H9 (cell line): Measurements from ENCODE around the gene CLIP1. TPM values are rescaled to one million over a fixed set of nuclear protein-coding genes. Genes with fewer than 3 reads are reported as not detected.

Source experiments
- DNase-seq: peaks from one replicate; pipeline ENCODE4 v3.0.0-alpha.2; 2017
- H2AFZ ChIP-seq: one replicate; pipeline ENCODE4 v1.6.1; 2013; ENCODE audit warnings: mild to moderate bottlenecking, low read length, control low read depth, moderate library complexity
- H2AK5ac ChIP-seq: 2 replicates; pipeline ENCODE4 v1.6.1; 2013; ENCODE audit warnings: low read length, control low read depth, mixed read lengths; ENCODE audit not compliant: insufficient read length
- H2BK120ac ChIP-seq: one replicate; pipeline ENCODE4 v1.6.1; 2013; ENCODE audit warnings: low read depth, mild to moderate bottlenecking, low read length, control low read depth, inconsistent platforms; ENCODE audit not compliant: poor library complexity, severe bottlenecking
- H2BK12ac ChIP-seq: 2 replicates; pipeline ENCODE4 v1.6.1; 2013; ENCODE audit warnings: low read length, control low read depth, mixed read lengths, low read depth; ENCODE audit not compliant: insufficient read length
- H2BK15ac ChIP-seq: 2 replicates; pipeline ENCODE4 v1.6.1; 2013; ENCODE audit warnings: low read depth, low read length, control low read depth
- H2BK20ac ChIP-seq: one replicate; pipeline ENCODE4 v1.6.1; 2013; ENCODE audit warnings: low read depth, mild to moderate bottlenecking, low read length, control low read depth, inconsistent platforms; ENCODE audit not compliant: poor library complexity, severe bottlenecking
- H2BK5ac ChIP-seq: 2 replicates; pipeline ENCODE4 v1.6.1; 2013; ENCODE audit warnings: low read length, control low read depth, mixed read lengths; ENCODE audit not compliant: insufficient read length
- H3K14ac ChIP-seq: 2 replicates; pipeline ENCODE4 v1.6.1; 2013; ENCODE audit warnings: low read length, control low read depth; ENCODE audit not compliant: insufficient read depth
- H3K18ac ChIP-seq: 2 replicates; pipeline ENCODE4 v1.6.1; 2013; ENCODE audit warnings: low read depth, mild to moderate bottlenecking, mixed read lengths, low read length, control low read depth; ENCODE audit not compliant: insufficient read length
- H3K23ac ChIP-seq: 2 replicates; pipeline ENCODE4 v1.6.1; 2013; ENCODE audit warnings: low read length, control low read depth, mixed read lengths, low read depth; ENCODE audit not compliant: insufficient read length
- H3K23me2 ChIP-seq: 2 replicates; pipeline ENCODE4 v1.6.1; 2013; ENCODE audit warnings: low read depth, mild to moderate bottlenecking, mixed read lengths, low read length, control low read depth; ENCODE audit not compliant: insufficient read length, poor library complexity, severe bottlenecking
- H3K27ac ChIP-seq: 2 replicates; pipeline ENCODE4 v1.5.1; 2013; ENCODE audit warnings: low read length, control low read depth, mixed read lengths, low read depth; ENCODE audit not compliant: insufficient read length
- H3K27me3 ChIP-seq: 2 replicates; pipeline ENCODE4 v1.6.1; 2013; ENCODE audit warnings: low read length, control low read depth, inconsistent platforms; ENCODE audit not compliant: insufficient read depth
- H3K4ac ChIP-seq: 2 replicates; pipeline ENCODE4 v1.6.1; 2013; ENCODE audit warnings: low read depth, mild to moderate bottlenecking, control low read depth, inconsistent platforms, low read length, moderate library complexity
- H3K4me1 ChIP-seq: 2 replicates; pipeline ENCODE4 v1.6.1; 2013; ENCODE audit warnings: low read length, control low read depth, inconsistent platforms; ENCODE audit not compliant: insufficient read depth
- H3K4me2 ChIP-seq: 2 replicates; pipeline ENCODE4 v1.6.1; 2013; ENCODE audit warnings: low read length, control low read depth, mixed read lengths; ENCODE audit not compliant: insufficient read length, insufficient read depth
- H3K56ac ChIP-seq: 2 replicates; pipeline ENCODE4 v1.6.1; 2013; ENCODE audit warnings: low read depth, mild to moderate bottlenecking, mixed read lengths, low read length, control low read depth; ENCODE audit not compliant: insufficient read length
- H3K79me1 ChIP-seq: 2 replicates; pipeline ENCODE4 v1.6.1; 2013; ENCODE audit warnings: low read depth, mild to moderate bottlenecking, moderate library complexity, low read length, control low read depth, inconsistent platforms; ENCODE audit not compliant: insufficient read depth, poor library complexity, severe bottlenecking
- H3K79me2 ChIP-seq: 2 replicates; pipeline ENCODE4 v1.6.1; 2013; ENCODE audit warnings: low read length, control low read depth, inconsistent platforms; ENCODE audit not compliant: insufficient read depth
- H3K9ac ChIP-seq: 2 replicates; pipeline ENCODE4 v1.6.1; 2013; ENCODE audit warnings: low read length, control low read depth, mixed read lengths; ENCODE audit not compliant: insufficient read length; ENCODE audit errors: extremely low read depth
- H3K9me3 ChIP-seq: one replicate; pipeline ENCODE4 v1.6.1; 2013; ENCODE audit warnings: low read depth, low read length, inconsistent platforms; ENCODE audit not compliant: control insufficient read depth
- H3T11ph ChIP-seq: one replicate; pipeline ENCODE4 v1.6.1; 2013; ENCODE audit warnings: mild to moderate bottlenecking, low read length, control low read depth, inconsistent platforms
- H4K20me1 ChIP-seq: one replicate; pipeline ENCODE4 v1.6.1; 2013; ENCODE audit not compliant: control insufficient read depth, insufficient read length, insufficient read depth
- H4K5ac ChIP-seq: 2 replicates; pipeline ENCODE4 v1.6.1; 2013; ENCODE audit warnings: low read depth, mild to moderate bottlenecking, mixed read lengths, low read length, control low read depth; ENCODE audit not compliant: insufficient read length
- H4K8ac ChIP-seq: replicated peaks from 2 replicates; pipeline ENCODE4 v1.6.1; 2013; ENCODE audit warnings: low read length, control low read depth, mixed read lengths, low read depth; ENCODE audit not compliant: insufficient read length
- H4K91ac ChIP-seq: 2 replicates; pipeline ENCODE4 v1.6.1; 2013; ENCODE audit warnings: low read depth, mild to moderate bottlenecking, moderate library complexity, mixed read lengths, low read length, control low read depth; ENCODE audit not compliant: insufficient read length
- H3K27ac Mint-ChIP-seq, 3 experiments: 2 replicates in 2 of 3; 3 replicates in 1 of 3; pipeline ENCODE4 v1.8.0; 2020 to 2021; ENCODE audit warnings: mixed read lengths in 3 of 3, mild to moderate bottlenecking in 1 of 3, moderate library complexity in 1 of 3
- H3K27me3 Mint-ChIP-seq: 2 replicates; pipeline ENCODE4 v1.8.0; 2021; ENCODE audit warnings: low read depth, mild to moderate bottlenecking, moderate library complexity, mixed read lengths
- H3K36me3 Mint-ChIP-seq, 3 experiments: 2 replicates in 2 of 3; 3 replicates in 1 of 3; pipeline ENCODE4 v1.8.0; 2020 to 2021; ENCODE audit warnings: low read depth in 3 of 3, mixed read lengths in 3 of 3; ENCODE audit not compliant: insufficient read depth in 1 of 3
- H3K4me1 Mint-ChIP-seq, 2 experiments: 2 replicates each; pipeline ENCODE4 v1.8.0; 2020; ENCODE audit warnings: mixed read lengths in 2 of 2
- H3K4me3 Mint-ChIP-seq, 2 experiments: 2 replicates in 1 of 2; 3 replicates in 1 of 2; pipeline ENCODE4 v1.8.0; 2020 to 2021; ENCODE audit warnings: mild to moderate bottlenecking in 2 of 2, mixed read lengths in 2 of 2, moderate library complexity in 1 of 2
- H3K9me3 Mint-ChIP-seq, 2 experiments: 2 replicates in 1 of 2; 3 replicates in 1 of 2; pipeline ENCODE4 v1.8.0; 2020; ENCODE audit warnings: mild to moderate bottlenecking in 2 of 2, mixed read lengths in 2 of 2, moderate library complexity in 1 of 2
- WGBS: extraction: QIAGEN DNeasy Blood & Tissue Kit; methylation state at CpG from one replicate; pipeline ENCODE4 v1.1.7; 2013; ENCODE audit warnings: missing lambda C conversion rate, low lambda C conversion rate, mixed read lengths; ENCODE audit not compliant: insufficient read length; ENCODE audit errors: extremely low coverage; 5-methylcytosine and 5-hydroxymethylcytosine counted together
- total RNA-seq: library from RNA; stranded (reverse); gene quantifications from 2 replicates; pipeline ENCODE4 v1.2.1, GENCODE V29; 2021
- TF ChIP-seq, protein P1 (sequence below): fragments of 200-600 bp; sonication (generic); conservative IDR thresholded peaks from 3 replicates; pipeline ENCODE4 v1.8.0; 2021; ENCODE audit warnings: antibody characterized with exemption, mild to moderate bottlenecking

CLIP1 gene
- total RNA-seq, 1 experiment from 2014 or later: 23.6 TPM

DNA sequence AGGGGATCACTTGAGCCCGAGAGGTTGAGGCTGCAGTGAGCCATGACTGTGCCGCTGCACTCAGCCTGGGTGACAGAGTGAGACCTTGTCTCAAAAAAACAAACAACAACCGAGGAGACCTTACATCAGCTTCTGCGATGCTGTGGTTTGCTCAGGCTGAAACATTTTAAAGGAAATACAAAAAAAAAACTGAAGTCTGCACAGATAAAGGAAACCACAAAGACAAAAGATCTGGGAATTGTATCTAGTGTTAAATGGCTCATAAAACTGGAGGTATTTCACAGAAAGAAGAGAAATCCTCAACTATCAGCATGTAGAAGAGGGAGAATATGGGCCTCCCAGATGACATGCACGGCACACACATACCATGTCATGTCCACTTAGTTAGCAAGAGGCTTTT lies 95.9 kb downstream of the CLIP1 start:
- Histone ChIP-seq H3K27me3 (no peaks in the 10 kb centered on the region), H2AK5ac (no peak overlapping the region), H3K14ac (no peak overlapping the region), H4K91ac (no peak overlapping the region), H2BK12ac (no peak overlapping the region), H4K5ac (no peak overlapping the region), H3K27ac (no peak overlapping the region), H3K4me1 (no peaks in the 10 kb centered on the region), H3K18ac (no peak overlapping the region), H4K8ac (no peak overlapping the region), H3K9me3 (no peaks in the 10 kb centered on the region), H2AFZ (no peak overlapping the region), H2BK5ac (no peak overlapping the region), H3K9ac (no peak overlapping the region), H2BK15ac (no peak overlapping the region), H3T11ph (no peak overlapping the region), H3K4ac (no peak overlapping the region), H4K20me1 (no peaks in the 10 kb centered on the region), H3K23me2 (no peaks in the 10 kb centered on the region), H2BK120ac (no peak overlapping the region), H3K56ac (no peak overlapping the region), H3K79me1 (no peaks in the 10 kb centered on the region), H2BK20ac (no peak overlapping the region), H3K4me2 (no peak overlapping the region), H3K79me2 (no peaks in the 10 kb centered on the region), H3K23ac (no peak overlapping the region)
- no CpG with 5 or more reads among the region's 5 CpGs for WGBS
- no peak overlapping the region for H3K4me3 Mint-ChIP-seq
- TF ChIP-seq, protein P1, sequence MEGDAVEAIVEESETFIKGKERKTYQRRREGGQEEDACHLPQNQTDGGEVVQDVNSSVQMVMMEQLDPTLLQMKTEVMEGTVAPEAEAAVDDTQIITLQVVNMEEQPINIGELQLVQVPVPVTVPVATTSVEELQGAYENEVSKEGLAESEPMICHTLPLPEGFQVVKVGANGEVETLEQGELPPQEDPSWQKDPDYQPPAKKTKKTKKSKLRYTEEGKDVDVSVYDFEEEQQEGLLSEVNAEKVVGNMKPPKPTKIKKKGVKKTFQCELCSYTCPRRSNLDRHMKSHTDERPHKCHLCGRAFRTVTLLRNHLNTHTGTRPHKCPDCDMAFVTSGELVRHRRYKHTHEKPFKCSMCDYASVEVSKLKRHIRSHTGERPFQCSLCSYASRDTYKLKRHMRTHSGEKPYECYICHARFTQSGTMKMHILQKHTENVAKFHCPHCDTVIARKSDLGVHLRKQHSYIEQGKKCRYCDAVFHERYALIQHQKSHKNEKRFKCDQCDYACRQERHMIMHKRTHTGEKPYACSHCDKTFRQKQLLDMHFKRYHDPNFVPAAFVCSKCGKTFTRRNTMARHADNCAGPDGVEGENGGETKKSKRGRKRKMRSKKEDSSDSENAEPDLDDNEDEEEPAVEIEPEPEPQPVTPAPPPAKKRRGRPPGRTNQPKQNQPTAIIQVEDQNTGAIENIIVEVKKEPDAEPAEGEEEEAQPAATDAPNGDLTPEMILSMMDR: no peak
- H3K36me3 Mint-ChIP-seq: peaks cover 5 to 26% (median 17%) of the 10 kb centered on the region in 3 experiments; a peak in 6 of 7 replicates
- H3K27me3 Mint-ChIP-seq: no peaks in the 10 kb centered on the region
- no peak for DNase-seq
- H3K4me1 Mint-ChIP-seq: peaks cover 0 to 5% of the 10 kb centered on the region in 2 experiments; a peak in 2 of 4 replicates
- H3K9me3 Mint-ChIP-seq: no peaks in the 10 kb centered on the region
- no peak overlapping the region for H3K27ac Mint-ChIP-seq
